ENCODE measurements around the gene PSORS1C1. TPM values are rescaled to one million over a fixed set of nuclear protein-coding genes. Genes with fewer than 3 reads are reported as not detected.
"Not testable (repeated sequence)": the region's sequence is repeated elsewhere in the genome, so short reads cannot be mapped to it uniquely, and the experiment has no call there.

Gene PSORS1C1
- total RNA-seq, 1 donor from 2014 or later = 4.7 TPM

DNA sequence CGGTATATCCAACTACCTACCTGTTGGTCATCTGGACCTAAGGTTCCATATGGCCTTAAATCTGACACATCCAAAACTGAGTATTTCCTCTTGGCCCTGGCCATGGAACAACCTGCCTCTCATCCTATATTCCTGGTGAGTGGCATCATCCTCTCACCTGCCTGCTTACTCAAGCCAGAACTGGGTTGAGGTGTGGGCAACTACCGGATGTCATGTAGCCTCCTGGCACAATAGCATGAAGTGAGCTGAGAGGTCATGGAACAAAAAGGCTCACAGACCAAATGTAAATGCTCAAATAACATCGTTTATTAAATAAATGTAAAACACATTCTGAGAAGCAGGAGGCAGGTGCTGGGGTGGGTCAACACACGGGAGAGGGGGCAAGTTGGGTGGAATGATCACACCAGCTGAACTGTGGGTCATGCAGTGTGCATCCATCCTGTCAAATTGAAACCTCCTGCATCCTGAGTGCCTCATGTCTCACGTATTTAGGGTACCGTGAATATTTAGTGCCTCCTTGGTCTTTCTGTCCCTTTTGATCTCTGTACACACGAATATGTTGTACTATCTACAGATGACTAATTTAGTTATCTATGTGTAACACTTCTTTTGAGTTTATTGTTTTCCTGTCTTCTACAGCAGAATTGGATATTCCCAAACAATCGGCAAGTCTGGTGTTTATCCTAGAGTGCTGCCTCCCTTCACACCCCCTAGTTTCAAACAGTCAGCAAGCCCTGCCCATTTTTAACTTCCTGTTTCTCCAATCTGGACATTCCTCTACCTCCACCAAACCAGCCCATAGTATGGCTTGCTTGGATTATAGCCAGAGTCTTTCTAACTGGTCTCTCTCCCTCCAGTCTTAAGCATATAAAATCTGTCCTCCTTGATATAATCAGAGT is 63.8 kb downstream of the PSORS1C1 start:
- no peaks in the 10 kb centered on the region for H3K9me3 ChIP-seq (replicated peaks)
- no peak for DNase-seq
- TF ChIP-seq, protein P1, sequence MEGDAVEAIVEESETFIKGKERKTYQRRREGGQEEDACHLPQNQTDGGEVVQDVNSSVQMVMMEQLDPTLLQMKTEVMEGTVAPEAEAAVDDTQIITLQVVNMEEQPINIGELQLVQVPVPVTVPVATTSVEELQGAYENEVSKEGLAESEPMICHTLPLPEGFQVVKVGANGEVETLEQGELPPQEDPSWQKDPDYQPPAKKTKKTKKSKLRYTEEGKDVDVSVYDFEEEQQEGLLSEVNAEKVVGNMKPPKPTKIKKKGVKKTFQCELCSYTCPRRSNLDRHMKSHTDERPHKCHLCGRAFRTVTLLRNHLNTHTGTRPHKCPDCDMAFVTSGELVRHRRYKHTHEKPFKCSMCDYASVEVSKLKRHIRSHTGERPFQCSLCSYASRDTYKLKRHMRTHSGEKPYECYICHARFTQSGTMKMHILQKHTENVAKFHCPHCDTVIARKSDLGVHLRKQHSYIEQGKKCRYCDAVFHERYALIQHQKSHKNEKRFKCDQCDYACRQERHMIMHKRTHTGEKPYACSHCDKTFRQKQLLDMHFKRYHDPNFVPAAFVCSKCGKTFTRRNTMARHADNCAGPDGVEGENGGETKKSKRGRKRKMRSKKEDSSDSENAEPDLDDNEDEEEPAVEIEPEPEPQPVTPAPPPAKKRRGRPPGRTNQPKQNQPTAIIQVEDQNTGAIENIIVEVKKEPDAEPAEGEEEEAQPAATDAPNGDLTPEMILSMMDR (IDR thresholded peaks at IDR 0.05; ENCODE audit: borderline replicate concordance) = no peak
- H3K27me3 ChIP-seq (ENCODE audit: low read depth) = no peaks in the 10 kb centered on the region
- peak overlapping the region; percentile 0 for H3K27ac ChIP-seq (replicated peaks)
- peaks cover 6% of the 10 kb centered on the region for H3K36me3 ChIP-seq
- no peak overlapping the region for H3K4me3 ChIP-seq
- H3K4me1 ChIP-seq = peaks cover 40% of the 10 kb centered on the region
- intact Hi-C loops (cut with micrococcal nuclease) = no loop called here

DNA sequence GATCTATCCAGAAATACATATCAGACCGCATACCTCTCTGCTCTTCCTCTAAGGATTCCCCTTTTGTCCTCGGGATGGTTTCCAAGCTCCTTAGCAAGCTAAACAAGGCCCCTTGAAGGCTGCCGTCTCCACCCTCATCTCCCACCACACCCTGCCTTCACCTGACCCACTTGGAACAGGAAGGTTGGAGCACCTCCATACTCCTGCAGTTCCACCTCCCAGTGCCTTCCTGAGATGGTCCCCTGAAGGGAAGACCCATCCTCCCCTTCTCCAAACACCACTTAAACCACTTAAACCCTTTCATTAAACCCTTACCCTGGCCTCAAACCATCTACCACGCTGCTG is 64.4 kb downstream of the PSORS1C1 start:
- no peak overlapping the region for H3K4me3 ChIP-seq
- H3K27ac ChIP-seq (replicated peaks) = peak overlapping the region; percentile 0
- no peaks in the 10 kb centered on the region for H3K27me3 ChIP-seq (ENCODE audit: low read depth)
- no peak for DNase-seq
- H3K4me1 ChIP-seq = peaks cover 41% of the 10 kb centered on the region
- intact Hi-C loops (cut with micrococcal nuclease) = no loop called here
- TF ChIP-seq, protein P1 (IDR thresholded peaks at IDR 0.05; ENCODE audit: borderline replicate concordance) = no peak
- H3K36me3 ChIP-seq = peaks cover 6% of the 10 kb centered on the region
- no peaks in the 10 kb centered on the region for H3K9me3 ChIP-seq (replicated peaks)

DNA sequence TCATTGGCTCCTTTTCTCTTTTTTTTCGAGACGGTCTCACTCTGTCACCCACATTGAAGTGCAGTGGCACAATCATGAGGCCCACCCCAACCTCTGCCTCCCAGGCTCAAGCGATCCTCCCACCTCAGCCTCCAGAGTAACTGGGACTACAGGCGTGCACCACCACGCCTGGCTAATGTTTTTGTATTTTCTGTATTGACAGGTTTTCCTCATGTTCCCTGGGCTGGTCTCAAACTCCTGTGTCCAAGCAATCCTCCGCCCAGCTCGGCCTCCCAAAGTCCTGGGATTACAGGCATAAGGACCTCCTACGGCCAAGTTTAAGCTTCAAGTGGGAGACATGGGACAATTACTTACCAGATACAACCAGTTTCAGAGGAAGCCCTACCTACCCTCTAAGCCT is 65.3 kb downstream of the PSORS1C1 start:
- TF ChIP-seq, protein P1 (IDR thresholded peaks at IDR 0.05; ENCODE audit: borderline replicate concordance) = no peak
- peak overlapping the region; percentile 54 for H3K27ac ChIP-seq (replicated peaks)
- H3K27me3 ChIP-seq (ENCODE audit: low read depth) = no peaks in the 10 kb centered on the region
- intact Hi-C loops (cut with micrococcal nuclease) = no loop called here
- peaks cover 5% of the 10 kb centered on the region for H3K36me3 ChIP-seq
- DNase-seq = no peak
- H3K4me1 ChIP-seq = peaks cover 43% of the 10 kb centered on the region
- no peaks in the 10 kb centered on the region for H3K9me3 ChIP-seq (replicated peaks)
- H3K4me3 ChIP-seq = peak overlapping the region; percentile 66

DNA sequence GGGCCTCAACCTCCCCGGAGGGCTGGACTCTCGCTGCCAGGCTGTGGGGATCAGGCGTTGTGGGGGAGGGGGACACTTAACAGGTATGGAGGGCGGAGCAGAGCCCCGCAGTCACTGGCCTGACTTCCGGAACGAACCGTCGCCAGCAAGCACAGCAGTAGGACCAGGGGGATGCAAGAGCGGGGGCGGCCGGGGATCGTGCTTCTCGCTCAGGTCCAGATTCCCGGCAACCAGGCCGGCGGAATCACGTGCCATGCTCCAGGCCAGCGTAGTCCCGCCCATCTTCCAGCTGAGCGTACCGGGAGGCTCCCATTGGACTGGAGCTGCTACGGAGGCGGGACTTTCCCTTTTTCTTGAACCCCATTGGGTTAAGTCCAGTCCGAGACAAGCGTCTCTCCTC is 65.9 kb downstream of the PSORS1C1 start:
- H3K27me3 ChIP-seq (ENCODE audit: low read depth) = no peaks in the 10 kb centered on the region
- intact Hi-C loops (cut with micrococcal nuclease) = no loop called here
- no peaks in the 10 kb centered on the region for H3K36me3 ChIP-seq
- H3K4me1 ChIP-seq = peaks cover 48% of the 10 kb centered on the region
- DNase-seq = peak; percentile 77
- TF ChIP-seq, protein P1 (IDR thresholded peaks at IDR 0.05; ENCODE audit: borderline replicate concordance) = no peak
- H3K9me3 ChIP-seq (replicated peaks) = no peaks in the 10 kb centered on the region
- H3K4me3 ChIP-seq = peak overlapping the region; percentile 66
- H3K27ac ChIP-seq (replicated peaks) = peak overlapping the region; percentile 54

DNA sequence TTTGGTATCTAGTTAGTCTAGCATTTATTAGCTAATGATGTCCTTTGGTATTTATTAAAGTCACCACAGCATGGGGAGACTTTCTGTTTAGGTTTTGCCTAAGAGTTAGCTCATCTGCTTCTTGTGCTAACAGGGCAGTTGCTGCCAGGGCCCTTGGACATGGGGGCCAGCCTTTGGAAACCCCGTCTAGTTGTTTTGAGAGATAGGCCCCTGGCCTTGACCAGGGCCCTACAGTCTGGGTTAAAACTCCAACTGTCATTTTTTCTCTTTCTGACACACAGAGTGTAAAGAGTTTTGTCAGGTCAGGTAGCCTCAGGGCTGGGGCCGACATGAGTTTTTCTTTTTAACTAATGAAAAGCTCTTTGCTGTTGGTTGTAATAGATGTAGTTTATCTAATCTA is 68.7 kb downstream of the PSORS1C1 start:
- DNase-seq; H3K27me3 ChIP-seq (ENCODE audit: low read depth); H3K27ac ChIP-seq (replicated peaks); H3K4me3 ChIP-seq; H3K36me3 ChIP-seq; intact Hi-C loops (cut with micrococcal nuclease); H3K9me3 ChIP-seq (replicated peaks): not testable (repeated sequence)
- H3K4me1 ChIP-seq = peaks cover 40% of the 10 kb centered on the region

DNA sequence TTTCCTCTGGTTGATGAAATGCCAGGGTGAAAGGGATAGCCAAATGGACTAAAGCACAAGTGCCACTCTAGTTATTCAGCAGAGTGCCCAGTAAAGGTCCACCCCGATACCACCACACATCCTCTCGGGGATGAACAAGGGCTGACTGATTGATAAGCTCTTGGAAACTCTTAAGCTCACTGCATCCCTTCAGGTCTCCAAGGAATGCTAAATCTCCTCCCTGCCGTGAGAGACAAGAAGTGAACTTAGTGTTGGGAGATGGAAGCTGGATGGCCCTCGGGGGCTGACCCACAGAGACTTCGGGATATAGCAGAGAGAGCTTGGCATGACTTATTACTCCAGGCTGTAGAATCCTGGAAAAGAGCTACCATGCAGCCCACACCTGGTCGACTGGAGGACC is 69.3 kb downstream of the PSORS1C1 start:
- H3K36me3 ChIP-seq; H3K9me3 ChIP-seq (replicated peaks); H3K27me3 ChIP-seq (ENCODE audit: low read depth); DNase-seq; H3K27ac ChIP-seq (replicated peaks); intact Hi-C loops (cut with micrococcal nuclease): not testable (repeated sequence)
- H3K4me1 ChIP-seq = peaks cover 35% of the 10 kb centered on the region
- H3K4me3 ChIP-seq = peak overlapping the region; percentile 61

DNA sequence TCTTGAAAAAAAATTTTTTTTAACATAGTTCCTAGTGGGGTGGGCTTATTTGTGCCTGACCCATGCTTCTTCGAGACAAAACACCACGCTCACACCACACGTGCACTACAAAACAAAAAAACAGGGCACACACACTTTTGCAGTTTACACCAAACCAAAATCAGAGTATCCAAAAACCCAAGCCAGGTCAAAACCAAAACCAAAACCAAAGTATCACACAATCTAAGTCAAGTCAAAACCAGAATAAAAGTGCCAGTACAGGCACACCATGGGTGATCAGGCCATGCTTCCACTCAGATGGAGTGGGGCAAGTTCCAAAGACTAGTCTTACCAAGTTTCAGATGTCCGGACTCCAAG is 71.1 kb downstream of the PSORS1C1 start:
- Histone ChIP-seq H3K27ac (replicated peaks) (peak overlapping the region; percentile 94), H3K4me3 (peak overlapping the region; percentile 61), H3K4me1 (peaks cover 20% of the 10 kb centered on the region)
- H3K27me3 ChIP-seq (ENCODE audit: low read depth); H3K36me3 ChIP-seq; DNase-seq; H3K9me3 ChIP-seq (replicated peaks); intact Hi-C loops (cut with micrococcal nuclease): not testable (repeated sequence)
